Lower lobe of right lung (tissue), 2 donors: Measurements from ENCODE around the gene ALAS1. TPM values are rescaled to one million over a fixed set of nuclear protein-coding genes. Genes with fewer than 3 reads are reported as not detected.
"Not testable (repeated sequence)": the region's sequence is repeated elsewhere in the genome, so short reads cannot be mapped to it uniquely, and the experiment has no call there.

Experiments used
- ATAC-seq, 2 donors: fragments of 200-7000 bp; cut with Tn5 transposase; one replicate each; pipeline ENCODE4 v1.9.1; 2020 to 2022; ENCODE audit warnings: mild to moderate bottlenecking in 2 of 2, moderate library complexity in 2 of 2
- DNase-seq: peaks from one replicate; pipeline ENCODE4 v3.0.0-alpha.2; 2020
- H3K27ac ChIP-seq: fragments of 200-600 bp; one replicate; pipeline ENCODE4 v1.8.0; 2022
- H3K27me3 ChIP-seq: fragments of 200-600 bp; one replicate; pipeline ENCODE4 v1.8.0; 2022; ENCODE audit warnings: low read depth
- H3K36me3 ChIP-seq: fragments of 200-600 bp; one replicate; pipeline ENCODE4 v1.8.0; 2022; ENCODE audit warnings: mild to moderate bottlenecking
- H3K4me1 ChIP-seq: fragments of 200-600 bp; one replicate; pipeline ENCODE4 v1.8.0; 2022
- H3K4me3 ChIP-seq: fragments of 200-600 bp; one replicate; pipeline ENCODE4 v1.8.0; 2022; ENCODE audit warnings: mild to moderate bottlenecking
- H3K9me3 ChIP-seq: fragments of 200-600 bp; one replicate; pipeline ENCODE4 v1.8.0; 2022
- intact Hi-C: fragments of 100-400 bp; cut with DNase I; formaldehyde crosslinking; loops from one replicate; pipeline ENCODE4 v1.11.0; 2022
- total RNA-seq: library from RNA; stranded (reverse); fragmentation: NEBNext Ultra II Directional; extraction: Animal tissue kit (Norgen Biotek cat#: 25700); gene quantifications from one replicate; pipeline ENCODE4 v1.2.1, GENCODE V29; 2021
- TF ChIP-seq, protein P1 (sequence below): fragments of 200-600 bp; IDR thresholded peaks from one replicate; pipeline ENCODE4 v1.8.0; 2022; ENCODE audit warnings: antibody characterized with exemption, mild to moderate bottlenecking
- donor health status: DM: no; HTN: yes; CAD: no; lungs with severe emphysema.

Gene ALAS1
- total RNA-seq, 1 donor from 2014 or later, result 103 TPM

DNA sequence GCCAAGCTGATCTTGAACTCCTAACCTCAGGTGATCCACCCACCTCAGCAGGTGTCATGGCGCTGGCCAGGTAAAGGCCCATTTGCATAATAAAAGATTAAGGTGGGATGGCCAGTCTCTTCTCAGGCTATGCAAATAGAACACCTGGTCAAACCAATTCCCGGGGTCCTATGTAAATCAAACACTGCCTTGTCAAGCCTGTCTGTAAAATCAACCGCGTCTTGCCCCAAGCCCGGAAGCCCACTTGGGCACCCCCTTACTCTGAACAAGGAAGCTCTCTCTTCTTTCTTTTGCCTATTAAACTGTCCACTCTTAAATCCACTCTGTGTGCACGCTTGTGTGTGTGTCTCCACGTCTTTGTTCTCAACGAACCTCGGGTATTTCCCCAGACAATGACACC is 30.7 kb upstream of the ALAS1 start:
- no peak overlapping the region for H3K4me3 ChIP-seq
- H3K4me1 ChIP-seq, result no peaks in the 10 kb centered on the region
- H3K27me3 ChIP-seq, result no peaks in the 10 kb centered on the region
- TF ChIP-seq, protein P1, sequence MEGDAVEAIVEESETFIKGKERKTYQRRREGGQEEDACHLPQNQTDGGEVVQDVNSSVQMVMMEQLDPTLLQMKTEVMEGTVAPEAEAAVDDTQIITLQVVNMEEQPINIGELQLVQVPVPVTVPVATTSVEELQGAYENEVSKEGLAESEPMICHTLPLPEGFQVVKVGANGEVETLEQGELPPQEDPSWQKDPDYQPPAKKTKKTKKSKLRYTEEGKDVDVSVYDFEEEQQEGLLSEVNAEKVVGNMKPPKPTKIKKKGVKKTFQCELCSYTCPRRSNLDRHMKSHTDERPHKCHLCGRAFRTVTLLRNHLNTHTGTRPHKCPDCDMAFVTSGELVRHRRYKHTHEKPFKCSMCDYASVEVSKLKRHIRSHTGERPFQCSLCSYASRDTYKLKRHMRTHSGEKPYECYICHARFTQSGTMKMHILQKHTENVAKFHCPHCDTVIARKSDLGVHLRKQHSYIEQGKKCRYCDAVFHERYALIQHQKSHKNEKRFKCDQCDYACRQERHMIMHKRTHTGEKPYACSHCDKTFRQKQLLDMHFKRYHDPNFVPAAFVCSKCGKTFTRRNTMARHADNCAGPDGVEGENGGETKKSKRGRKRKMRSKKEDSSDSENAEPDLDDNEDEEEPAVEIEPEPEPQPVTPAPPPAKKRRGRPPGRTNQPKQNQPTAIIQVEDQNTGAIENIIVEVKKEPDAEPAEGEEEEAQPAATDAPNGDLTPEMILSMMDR, result no peak
- no peaks in the 10 kb centered on the region for H3K36me3 ChIP-seq
- ATAC-seq (no peak), DNase-seq (no peak)
- no peaks in the 10 kb centered on the region for H3K9me3 ChIP-seq
- intact Hi-C loops, result no loop called here
- H3K27ac ChIP-seq, result no peak overlapping the region

DNA sequence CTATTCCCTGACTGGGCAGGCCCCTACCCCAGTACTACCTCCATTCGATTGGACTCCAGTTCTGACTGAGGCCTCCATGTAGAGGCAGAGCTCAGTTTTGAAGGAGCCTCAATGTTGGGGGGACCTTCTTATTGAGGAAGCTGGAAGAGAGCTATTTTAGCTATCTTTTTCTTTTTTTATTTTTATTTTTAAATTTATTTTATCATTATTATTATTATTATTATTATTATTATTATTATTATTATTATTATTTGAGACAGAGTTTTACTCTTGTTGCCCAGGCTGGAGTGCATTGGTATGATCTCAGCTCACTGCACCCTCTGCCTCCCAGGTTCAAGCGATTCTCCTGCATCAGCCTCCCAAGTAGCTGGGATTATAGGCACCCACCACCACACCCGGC is 27.7 kb upstream of the ALAS1 start:
- H3K9me3 ChIP-seq, H3K27ac ChIP-seq, H3K27me3 ChIP-seq, H3K4me1 ChIP-seq, ATAC-seq, intact Hi-C loops, H3K36me3 ChIP-seq, H3K4me3 ChIP-seq: not testable (repeated sequence)
- DNase-seq, result peak; percentile 8

DNA sequence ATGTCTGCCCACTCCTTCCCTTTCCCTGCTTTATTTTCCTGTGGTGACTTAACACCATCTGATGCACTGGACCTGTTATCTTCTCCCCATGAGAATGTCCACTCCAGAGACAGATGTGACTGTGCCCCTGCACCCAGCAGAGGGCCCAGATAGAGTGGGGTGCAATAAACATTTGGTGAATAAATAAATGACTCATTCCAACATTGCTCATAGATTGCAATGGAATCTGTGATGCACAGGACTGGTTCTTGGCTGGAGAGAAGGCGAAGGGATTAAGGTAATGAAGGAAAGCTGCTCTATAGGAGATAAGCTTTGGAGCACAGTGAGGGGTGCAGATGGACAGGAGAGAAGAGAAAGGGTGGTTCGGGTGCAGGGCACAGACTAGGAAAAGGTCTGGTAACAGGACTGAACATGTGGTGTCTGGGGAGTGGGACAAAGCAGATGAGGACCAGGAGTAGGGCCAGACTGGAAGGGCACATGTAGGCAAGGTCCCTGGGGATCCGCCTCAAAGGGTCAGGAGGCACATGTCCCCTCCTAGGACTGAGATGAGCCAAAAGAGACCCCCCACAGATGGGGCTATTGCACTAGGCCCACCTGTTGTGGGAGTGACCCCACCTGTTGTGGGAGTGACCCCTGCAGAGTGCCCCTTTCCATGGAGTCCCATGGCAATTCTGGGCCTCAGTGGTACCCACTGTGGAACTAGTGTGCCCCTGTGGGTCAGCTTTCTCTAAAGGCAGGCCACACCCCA is 26.3 kb upstream of the ALAS1 start:
- TF ChIP-seq, protein P1, result no peak
- Histone ChIP-seq H3K4me1 (peaks cover under 1% of the 10 kb centered on the region), H3K27ac (no peak overlapping the region), H3K36me3 (no peaks in the 10 kb centered on the region), H3K9me3 (no peaks in the 10 kb centered on the region), H3K27me3 (no peaks in the 10 kb centered on the region), H3K4me3 (no peak overlapping the region)
- ATAC-seq (no peak), DNase-seq (peak; percentile 22)
- intact Hi-C loops, result no loop called here

DNA sequence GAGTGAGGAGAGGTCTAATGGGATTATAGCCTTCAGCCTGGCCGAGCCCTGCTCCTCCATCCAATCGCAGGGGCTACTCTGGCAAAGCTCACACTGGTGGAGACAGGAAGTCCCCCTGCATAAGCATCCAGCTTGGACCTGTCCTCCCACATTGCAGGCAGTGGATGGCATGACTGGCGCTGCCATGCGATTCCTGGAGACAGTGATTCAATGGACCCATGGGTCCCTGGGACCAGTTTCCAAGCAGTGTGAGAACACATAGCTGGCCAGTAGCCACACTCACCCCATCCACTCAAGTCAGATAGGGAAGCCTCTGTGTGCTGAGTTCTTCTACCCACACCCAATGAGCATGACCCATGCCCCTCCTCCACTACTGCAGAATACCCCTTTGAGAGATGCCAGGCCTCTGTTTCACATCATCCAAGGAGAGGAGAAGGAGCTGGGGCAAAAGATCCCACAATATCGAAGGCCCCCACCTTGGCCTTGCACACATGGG is 25.6 kb upstream of the ALAS1 start:
- TF ChIP-seq, protein P1, result no peak
- peaks cover 6% of the 10 kb centered on the region for H3K4me1 ChIP-seq
- no peak for ATAC-seq

DNA sequence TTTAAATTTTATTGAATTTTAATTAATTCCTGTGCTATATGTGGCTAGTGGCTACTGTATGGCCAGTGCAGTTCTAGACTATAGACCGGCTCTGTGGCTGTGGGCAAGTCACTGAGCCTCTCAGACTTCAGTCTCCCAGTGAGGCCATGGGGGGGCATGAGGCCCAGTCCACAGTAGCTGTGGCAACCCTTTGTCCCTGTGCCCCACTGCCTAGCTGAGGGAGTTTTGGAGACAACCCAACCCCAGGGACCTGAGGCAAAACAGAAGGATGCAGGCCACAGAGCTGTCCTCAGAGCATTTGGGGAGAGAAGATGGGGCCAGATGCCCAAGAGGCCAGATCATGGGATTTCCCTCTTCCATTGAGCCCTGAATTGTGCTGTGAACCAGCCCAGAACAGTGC is 24.9 kb upstream of the ALAS1 start:
- H3K27me3 ChIP-seq, result no peaks in the 10 kb centered on the region
- H3K4me1 ChIP-seq, result peaks cover 12% of the 10 kb centered on the region
- no peaks in the 10 kb centered on the region for H3K36me3 ChIP-seq
- H3K27ac ChIP-seq, result no peak overlapping the region
- intact Hi-C loops, result no loop called here
- no peaks in the 10 kb centered on the region for H3K9me3 ChIP-seq
- no peak for ATAC-seq
- DNase-seq, result peak; percentile 24
- no peak overlapping the region for H3K4me3 ChIP-seq
- TF ChIP-seq, protein P1, result no peak

More for the DNA sequence above, 25.6 kb upstream of the ALAS1 start:
- H3K36me3 ChIP-seq, result no peaks in the 10 kb centered on the region
- H3K27ac ChIP-seq, result no peak overlapping the region
- DNase-seq, result no peak
- intact Hi-C loops, result no loop called here
- H3K4me3 ChIP-seq, result no peak overlapping the region
- no peaks in the 10 kb centered on the region for H3K27me3 ChIP-seq
- H3K9me3 ChIP-seq, result no peaks in the 10 kb centered on the region

DNA sequence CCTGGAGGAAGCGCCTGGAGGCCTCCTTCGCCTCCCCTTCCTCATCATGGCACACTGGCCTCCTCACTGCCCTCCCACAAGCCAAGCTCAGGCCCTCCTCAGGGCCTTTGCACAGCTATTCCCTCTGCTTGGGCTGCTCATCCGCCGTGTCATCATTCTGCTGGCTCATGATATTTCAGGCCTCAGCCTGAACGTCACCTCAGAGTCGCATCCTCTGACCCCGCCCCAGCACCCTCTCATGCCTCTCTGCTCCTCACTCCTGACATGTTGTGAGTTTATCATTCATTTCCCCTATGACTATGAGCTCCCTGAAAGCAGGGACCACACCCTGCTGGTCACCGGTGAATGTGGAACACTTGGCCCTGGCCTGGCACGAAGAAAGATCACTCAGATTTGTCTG is 23.1 kb upstream of the ALAS1 start:
- DNase-seq (no peak), ATAC-seq (no peak)
- H3K27ac ChIP-seq, result no peak overlapping the region
- TF ChIP-seq, protein P1, result no peak
- H3K27me3 ChIP-seq, result no peaks in the 10 kb centered on the region
- peaks cover 12% of the 10 kb centered on the region for H3K4me1 ChIP-seq
- H3K9me3 ChIP-seq, result no peaks in the 10 kb centered on the region
- H3K36me3 ChIP-seq, result no peaks in the 10 kb centered on the region
- intact Hi-C loops, result no loop called here
- no peak overlapping the region for H3K4me3 ChIP-seq
